K562 (cell line): Measurements from ENCODE around the gene SLC7A14. TPM values are rescaled to one million over a fixed set of nuclear protein-coding genes. Genes with fewer than 3 reads are reported as not detected.
A peak's percentile ranks its signal among the peaks of the same experiment; 100 is the strongest.

Experiments
- ATAC-seq: fragments of 200-7000 bp; cut with Tn5 transposase; 3 replicates; pipeline ENCODE4 v1.9.1; 2020; ENCODE audit warnings: moderate library complexity
- BruUV-seq: library from RNA; stranded (reverse); fragments of 400-500 nt; replicated peaks from 2 replicates; lab custom pipeline; 2021; lab: Mats Ljungman, UMichigan
- CTCF ChIA-PET: fragments of 300-600 bp; formaldehyde crosslinking; extraction: SDS; loops from one replicate; lab custom pipeline; 2021; ENCODE audit warnings: low intra/inter-chr PET ratio; lab: Yijun Ruan, JAX
- POLR2A ChIA-PET: fragments of 300-600, 350-650 bp; sonication (Branson Sonifier 250); formaldehyde crosslinking; extraction: SDS; loops from one replicate; lab custom pipeline; 2021; ENCODE audit warnings: antibody characterized with exemption, inconsistent platforms; lab: Yijun Ruan, JAX
- DNase-seq, 4 experiments: peaks; one replicate each; pipeline versions ENCODE4 v3.0.0 to v3.0.0-alpha.2; 2011 to 2018; ENCODE audit warnings: low spot score in 3 of 4, mixed read lengths in 3 of 4; ENCODE audit errors: extremely low read depth in 1 of 4
- FAIRE-seq: peaks from 2 replicates; lab custom pipeline; 2011; peaks lifted over from hg19 to GRCh38; lab: Jason Lieb, UNC
- H2AFZ ChIP-seq: 2 replicates; pipeline ENCODE4 v1.6.0; 2011; ENCODE audit warnings: low read depth, low read length, control low read depth, inconsistent platforms
- H3K27ac ChIP-seq: fragments of 200-600 bp; 3 replicates; pipeline ENCODE4 v1.8.0; 2011; ENCODE audit warnings: low read depth, mild to moderate bottlenecking, control low read depth, inconsistent platforms, low read length, moderate library complexity, mixed read lengths; ENCODE audit errors: extremely low read depth
- H3K27me3 ChIP-seq, 2 experiments: fragments of 300-600 bp in 1 of 2; 2 replicates in 1 of 2; 3 replicates in 1 of 2; pipeline versions ENCODE4 v1.6.0 to v1.8.0; 2011; ENCODE audit warnings: inconsistent platforms in 2 of 2, low read length in 2 of 2, mild to moderate bottlenecking in 1 of 2, mixed read lengths in 1 of 2, moderate library complexity in 1 of 2; ENCODE audit not compliant: control insufficient read depth in 2 of 2, insufficient read depth in 2 of 2
- H3K36me3 ChIP-seq: fragments of 300-600 bp; 3 replicates; pipeline ENCODE4 v1.8.0; 2011; ENCODE audit warnings: mild to moderate bottlenecking, low read length, inconsistent platforms; ENCODE audit not compliant: control insufficient read depth, insufficient read depth
- H3K4me1 ChIP-seq, 2 experiments: fragments of 200-600 bp in 1 of 2; replicated peaks in 1 of 2; 2 replicates in 1 of 2; 3 replicates in 1 of 2; pipeline versions ENCODE4 v1.5.1 to v1.8.0; 2011; ENCODE audit warnings: inconsistent platforms in 2 of 2, low read length in 2 of 2, mild to moderate bottlenecking in 1 of 2, mixed read lengths in 1 of 2, moderate library complexity in 1 of 2; ENCODE audit not compliant: control insufficient read depth in 2 of 2, insufficient read depth in 2 of 2
- H3K4me2 ChIP-seq: 2 replicates; pipeline ENCODE4 v1.6.1; 2011; ENCODE audit warnings: low read length, control low read depth, inconsistent platforms, mixed read lengths; ENCODE audit not compliant: insufficient read depth
- H3K4me3 ChIP-seq: fragments of 200-600 bp; sonication (generic), shearing (Covaris generic); 2 replicates; pipeline ENCODE4 v1.5.1; 2016; ENCODE audit warnings: control low read depth, inconsistent platforms
- H3K79me2 ChIP-seq: fragments of 200-600 bp; 3 replicates; pipeline ENCODE4 v1.8.0; 2011; ENCODE audit warnings: low read length, inconsistent platforms; ENCODE audit not compliant: control insufficient read depth, insufficient read depth
- H3K9ac ChIP-seq, 2 experiments: 2 replicates each; pipeline versions ENCODE4 v1.6.0 to v1.6.1; 2011; ENCODE audit warnings: low read depth in 2 of 2, low read length in 2 of 2, control low read depth in 1 of 2, inconsistent platforms in 1 of 2, mild to moderate bottlenecking in 1 of 2, mixed read lengths in 1 of 2; ENCODE audit not compliant: insufficient read depth in 1 of 2
- H3K9me1 ChIP-seq: one replicate; pipeline ENCODE4 v1.6.0; 2011; ENCODE audit warnings: inconsistent platforms, mild to moderate bottlenecking, low read length, moderate library complexity; ENCODE audit not compliant: control insufficient read depth, insufficient read depth
- H3K9me3 ChIP-seq: replicated peaks from 2 replicates; pipeline ENCODE4 v1.5.1; 2011; ENCODE audit warnings: low read depth, low read length, inconsistent platforms; ENCODE audit not compliant: control insufficient read depth, insufficient read depth
- H4K20me1 ChIP-seq: replicated peaks from 2 replicates; pipeline ENCODE4 v1.6.1; 2011; ENCODE audit warnings: low read length, inconsistent platforms, mixed read lengths; ENCODE audit not compliant: control insufficient read depth, insufficient read depth
- CAMTA2 ChIP-seq: fragments of 250-450 bp; sonication (Bioruptor Pico); conservative IDR thresholded peaks from 2 replicates; pipeline ENCODE4 v1.5.1; 2022
- CHCHD3 ChIP-seq: fragments of 250-450 bp; sonication (Bioruptor Pico); IDR thresholded peaks from 2 replicates; pipeline ENCODE4 v2.1.2; 2022; ENCODE audit warnings: mild to moderate bottlenecking
- COPS2 ChIP-seq: fragments of 450-650 bp; conservative IDR thresholded peaks from 2 replicates; pipeline ENCODE4 v1.6.1; 2016; ENCODE audit warnings: mild to moderate bottlenecking, moderate library complexity
- ELK3 ChIP-seq: fragments of 450-650 bp; formaldehyde crosslinking; IDR thresholded peaks from 2 replicates; pipeline ENCODE4 v1.4.0; 2020; ENCODE audit warnings: mild to moderate bottlenecking
- NCOA6 ChIP-seq: fragments of 450-650 bp; IDR thresholded peaks from 2 replicates; pipeline ENCODE4 v1.6.1; 2017; ENCODE audit warnings: mild to moderate bottlenecking
- PCBP1 ChIP-seq: fragments of 200-400 bp; formaldehyde crosslinking; IDR thresholded peaks from 2 replicates; pipeline ENCODE4 v1.6.1; 2018; ENCODE audit warnings: mild to moderate bottlenecking, low read depth, low read length; ENCODE audit not compliant: poor library complexity, severe bottlenecking
- POLR2G ChIP-seq: fragments of 200-400 bp; formaldehyde crosslinking; IDR thresholded peaks from 2 replicates; pipeline ENCODE4 v1.6.1; 2017; ENCODE audit warnings: low read depth, mild to moderate bottlenecking, antibody characterized with exemption, low read length, moderate library complexity
- RHOXF2B ChIP-seq: fragments of 250-450 bp; sonication (Bioruptor Pico); conservative IDR thresholded peaks from 2 replicates; pipeline ENCODE4 v1.5.1; 2021
- SRSF1 ChIP-seq: fragments of 200-400 bp; formaldehyde crosslinking; IDR thresholded peaks from 2 replicates; pipeline ENCODE4 v1.6.1; 2017; ENCODE audit warnings: mild to moderate bottlenecking, low read depth, low read length, moderate library complexity
- TAL1 ChIP-seq: fragments of 450-650 bp; IDR thresholded peaks from 2 replicates; pipeline ENCODE4 v1.6.1; 2016; ENCODE audit warnings: mild to moderate bottlenecking
- U2AF2 ChIP-seq: fragments of 200-400 bp; formaldehyde crosslinking; optimal IDR thresholded peaks from 2 replicates; pipeline ENCODE3; 2017; ENCODE audit warnings: low read depth, mild to moderate bottlenecking, low read length
- UBTF ChIP-seq, 2 experiments: IDR thresholded peaks; 2 replicates each; pipeline ENCODE4 v1.6.1; 2012; ENCODE audit warnings: improper control_type of control experiment in 2 of 2, low read depth in 2 of 2, low read length in 2 of 2, borderline replicate concordance in 1 of 2
- ZNF277 ChIP-seq: fragments of 250-450 bp; sonication (Bioruptor Pico); IDR thresholded peaks from 2 replicates; pipeline ENCODE4 v1.8.0; 2022; ENCODE audit warnings: inconsistent platforms, mild to moderate bottlenecking, moderate library complexity, borderline replicate concordance
- ZNF57 ChIP-seq: fragments of 450-650 bp; formaldehyde crosslinking; IDR thresholded peaks from 2 replicates; pipeline ENCODE4 v1.4.0; 2020; ENCODE audit warnings: mild to moderate bottlenecking, moderate library complexity
- WGBS: fragments of 100-300 bp; shearing (Covaris generic); methylation state at CpG from one replicate; pipeline ENCODE4 v1.1.6; 2016; ENCODE audit warnings: low coverage, mixed read lengths; ENCODE audit not compliant: insufficient coverage; ENCODE audit errors: missing lambda C conversion rate; 5-methylcytosine and 5-hydroxymethylcytosine counted together
- in situ Hi-C: fragments of 300-500 bp; cut with MboI; formaldehyde crosslinking; loops from 4 replicates; pipeline ENCODE4 v1.15.0; 2018; ENCODE audit warnings: inconsistent platforms, mixed read lengths
- intact Hi-C: fragments of 100-400 bp; cut with micrococcal nuclease; formaldehyde crosslinking; loops from 2 replicates; pipeline ENCODE4 v1.14.2; 2022
- polyA plus RNA-seq, 8 experiments: library from polyadenylated mRNA; depleted of rRNA in 4 of 8; stranded (reverse) in 5 of 8; unstranded in 3 of 8; fragments of >200 nt; fragmentation: Nextera tagmentation in 2 of 8; fragmentation: Illumina TruSeq in 1 of 8; extraction: Ambion mirVana in 2 of 8; extraction: Trizol in 1 of 8; gene quantifications; 2 replicates each; pipeline versions ENCODE4 v1.2.1 to v1.2.3, GENCODE V29; 2011 to 2014; ENCODE audit warnings: inconsistent platforms in 1 of 8, missing spikeins in 1 of 8
- total RNA-seq, 7 experiments: library from RNA; depleted of rRNA in 6 of 7; stranded (reverse); fragments of >200 nt in 6 of 7; fragmentation: Illumina TruSeq in 2 of 7; extraction: Trizol in 2 of 7; gene quantifications; 2 replicates each; pipeline versions ENCODE4 v1.2.1 to v1.2.3, GENCODE V29; 2011 to 2021; ENCODE audit warnings: low replicate concordance in 1 of 7

SLC7A14 gene
- total and polyA plus RNA-seq, 9 of the 15 experiments (the other 6 are each of a cell fraction or from before 2014, with no cell fraction given) = not detected

GRCh38 chr3:170572665-170573253 lies 13.1 kb downstream of the SLC7A14 start:
- WGBS = 10% methylated on average over 3 of the region's 3 CpGs
- no TSS peak for BruUV-seq
- in situ Hi-C loops (no loop called here), intact Hi-C loops (no loop called here)
- FAIRE-seq = no peak
- ATAC-seq = no peak; the same call in 2 of the 3 replicates
- Histone ChIP-seq H3K4me1 (no peaks in the 10 kb centered on the region), H3K27ac (no peak overlapping the region), H3K36me3 (no peaks in the 10 kb centered on the region), H3K9me3 (no peaks in the 10 kb centered on the region), H2AFZ (peak overlapping the region; percentile 40; the same call in 1 of the 2 replicates), H3K27me3 (no peaks in the 10 kb centered on the region), H4K20me1 (no peaks in the 10 kb centered on the region), H3K9me1 (no peaks in the 10 kb centered on the region), H3K9ac (no peak overlapping the region), H3K4me3 (no peak overlapping the region), H3K4me2 (no peak overlapping the region), H3K79me2 (no peaks in the 10 kb centered on the region)
- ChIA-PET POLR2A (no interaction called here), CTCF (no interaction called here)
- DNase-seq = peak in 2 of 4 experiments; percentile 7 to 64
- TF ChIP-seq PCBP1 = no peak
- no peak for TF ChIP-seq RHOXF2B (CRISPR knock-in tag)
- 0 out of 2 replicates have a peak, but pooled peaks have one; percentile 6 for TF ChIP-seq TAL1
- no peak for TF ChIP-seq CAMTA2 (CRISPR knock-in tag)
- no peak for TF ChIP-seq POLR2G
- TF ChIP-seq ELK3 (CRISPR knock-in tag) = no peak
- no peak for TF ChIP-seq ZNF277 (CRISPR knock-in tag)
- no peak for TF ChIP-seq UBTF (IDR thresholded peaks at IDR 0.05; ENCODE audit: borderline replicate concordance in 1 of 2, low read depth in 2 of 2, low read length in 2 of 2)
- TF ChIP-seq CHCHD3 (CRISPR knock-in tag) = no peak
- TF ChIP-seq COPS2 = no peak
- no peak for TF ChIP-seq ZNF57 (CRISPR knock-in tag)
- no peak for TF ChIP-seq NCOA6
- no peak for TF ChIP-seq U2AF2
- no peak for TF ChIP-seq SRSF1
